Right lobe of liver (tissue), 4 donors: ENCODE results near the gene KCNAB1.

Source experiments
- POLR2A ChIP-seq: fragments of 450-650 bp; IDR thresholded peaks from one replicate; pipeline ENCODE4 v1.6.1; 2017; ENCODE audit warnings: antibody characterized with exemption, mild to moderate bottlenecking
- TF ChIP-seq, protein P1 (sequence below), 4 donors: fragments of 200-600 bp in 3 of 4; fragments of 450-650 bp in 1 of 4; IDR thresholded peaks; one replicate each; pipeline versions ENCODE4 v1.5.1 to v1.8.0; 2016 to 2022; ENCODE audit warnings: antibody characterized with exemption in 4 of 4, mild to moderate bottlenecking in 2 of 4
- donor health status: DM: no; HTN: no; CAD: no.
- donor health status: DM: no; HTN: no; CAD: no.
- donor health status: DM: no; HTN: yes; CAD: no.

DNA sequence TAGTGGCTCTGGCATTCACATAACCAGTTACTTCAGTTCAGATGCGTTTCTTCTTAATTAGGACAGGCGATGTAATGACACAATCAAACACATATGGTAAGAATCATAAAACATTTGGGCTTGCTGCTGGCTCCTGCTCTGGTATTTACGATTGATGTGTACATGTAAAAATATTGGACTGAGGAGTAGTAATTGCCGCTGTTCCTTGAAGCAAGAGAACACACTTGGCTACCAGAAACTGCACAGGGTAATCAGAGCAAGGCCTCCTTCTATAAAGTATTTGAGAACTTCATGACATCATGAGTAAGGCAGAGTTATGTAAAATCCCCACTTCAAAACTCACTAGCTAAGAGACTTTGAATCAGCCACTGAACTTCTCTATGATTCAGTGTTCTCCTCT is 276.5 kb downstream of the KCNAB1 start:
- TF ChIP-seq, protein P1, sequence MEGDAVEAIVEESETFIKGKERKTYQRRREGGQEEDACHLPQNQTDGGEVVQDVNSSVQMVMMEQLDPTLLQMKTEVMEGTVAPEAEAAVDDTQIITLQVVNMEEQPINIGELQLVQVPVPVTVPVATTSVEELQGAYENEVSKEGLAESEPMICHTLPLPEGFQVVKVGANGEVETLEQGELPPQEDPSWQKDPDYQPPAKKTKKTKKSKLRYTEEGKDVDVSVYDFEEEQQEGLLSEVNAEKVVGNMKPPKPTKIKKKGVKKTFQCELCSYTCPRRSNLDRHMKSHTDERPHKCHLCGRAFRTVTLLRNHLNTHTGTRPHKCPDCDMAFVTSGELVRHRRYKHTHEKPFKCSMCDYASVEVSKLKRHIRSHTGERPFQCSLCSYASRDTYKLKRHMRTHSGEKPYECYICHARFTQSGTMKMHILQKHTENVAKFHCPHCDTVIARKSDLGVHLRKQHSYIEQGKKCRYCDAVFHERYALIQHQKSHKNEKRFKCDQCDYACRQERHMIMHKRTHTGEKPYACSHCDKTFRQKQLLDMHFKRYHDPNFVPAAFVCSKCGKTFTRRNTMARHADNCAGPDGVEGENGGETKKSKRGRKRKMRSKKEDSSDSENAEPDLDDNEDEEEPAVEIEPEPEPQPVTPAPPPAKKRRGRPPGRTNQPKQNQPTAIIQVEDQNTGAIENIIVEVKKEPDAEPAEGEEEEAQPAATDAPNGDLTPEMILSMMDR (IDR thresholded peaks at IDR 0.05) = no peak
- TF ChIP-seq POLR2A = no peak
